Breast epithelium (tissue), 4 donors: Measurements from ENCODE around the gene PTPN11. TPM values are rescaled to one million over a fixed set of nuclear protein-coding genes. Genes with fewer than 3 reads are reported as not detected.

Experiments
- DNase-seq, 2 donors: peaks; one replicate each; pipeline ENCODE4 v3.0.0-alpha.2; 2019; ENCODE audit warnings: low spot score in 2 of 2
- H3K27ac ChIP-seq, 2 donors: fragments of 200-600 bp; sonication (generic) in 1 of 2; one replicate each; pipeline ENCODE4 v1.5.1; 2016 to 2019; ENCODE audit warnings: mild to moderate bottlenecking in 1 of 2
- H3K27me3 ChIP-seq, 2 donors: fragments of 200-600 bp; sonication (generic) in 1 of 2; one replicate each; pipeline versions ENCODE4 v1.5.1 to v1.6.0; 2017 to 2019; ENCODE audit warnings: control low read depth in 1 of 2, mild to moderate bottlenecking in 1 of 2
- H3K36me3 ChIP-seq: fragments of 200-600 bp; one replicate; pipeline ENCODE4 v1.5.1; 2019
- H3K4me1 ChIP-seq, 2 donors: fragments of 200-600 bp; sonication (generic); one replicate each; pipeline ENCODE4 v1.5.1; 2016 to 2019; ENCODE audit warnings: control low read depth in 1 of 2
- H3K4me3 ChIP-seq, 3 donors: fragments of 200-600 bp; sonication (generic); 1 replicate in 2 of 3; 2 replicates in 1 of 3; pipeline ENCODE4 v1.5.1; 2016 to 2019; ENCODE audit warnings: mild to moderate bottlenecking in 3 of 3, moderate library complexity in 2 of 3
- H3K9me3 ChIP-seq, 2 donors: fragments of 200-600 bp; sonication (generic) in 1 of 2; one replicate each; pipeline ENCODE4 v1.5.1; 2016 to 2019; ENCODE audit warnings: control low read depth in 1 of 2
- CTCF ChIP-seq, 3 donors: fragments of 450-650 bp; IDR thresholded peaks; one replicate each; pipeline ENCODE4 v1.5.1; 2016 to 2017; ENCODE audit warnings: antibody characterized with exemption in 3 of 3, mild to moderate bottlenecking in 3 of 3, moderate library complexity in 3 of 3
- POLR2A ChIP-seq: fragments of 450-650 bp; IDR thresholded peaks from one replicate; pipeline ENCODE4 v1.6.1; 2016; ENCODE audit warnings: antibody characterized with exemption, mild to moderate bottlenecking, moderate library complexity
- POLR2AphosphoS5 ChIP-seq, 3 donors: sonication (generic); formaldehyde crosslinking; IDR thresholded peaks; one replicate each; pipeline ENCODE4 v1.6.1; 2017; ENCODE audit warnings: antibody characterized with exemption in 3 of 3
- intact Hi-C: fragments of 100-400 bp; cut with DNase I; formaldehyde crosslinking; loops from one replicate; pipeline ENCODE4 v1.15.1; 2023; ENCODE audit warnings: low total_unique reads
- total RNA-seq, 3 donors: library from RNA; depleted of rRNA; stranded (reverse); fragments of >200 nt; gene quantifications; one replicate each; pipeline ENCODE4 v1.1.0, GENCODE V29; 2016

PTPN11 gene
- total RNA-seq, 3 donors from 2014 or later, result 73.8 to 288 (median 91.4) TPM

GRCh38 chr12:112503512-112503911, 84.8 kb downstream of the PTPN11 start:
- no peak for DNase-seq
- Histone ChIP-seq H3K27ac (no peak overlapping the region), H3K4me3 (no peak overlapping the region), H3K9me3 (no peaks in the 10 kb centered on the region), H3K36me3 (peaks cover 3% of the 10 kb centered on the region), H3K27me3 (no peaks in the 10 kb centered on the region), H3K4me1 (no peaks in the 10 kb centered on the region)
- TF ChIP-seq CTCF (IDR thresholded peaks at IDR 0.05), result no peak
- TF ChIP-seq POLR2A, result no peak
- no peak for TF ChIP-seq POLR2AphosphoS5 (IDR thresholded peaks at IDR 0.05)
- intact Hi-C loops, result no loop called here

- no peak for DNase-seq
- Histone ChIP-seq H3K4me3 (no peak overlapping the region), H3K4me1 (no peaks in the 10 kb centered on the region), H3K27ac (no peak overlapping the region), H3K27me3 (no peaks in the 10 kb centered on the region), H3K36me3 (peaks cover 3% of the 10 kb centered on the region), H3K9me3 (no peaks in the 10 kb centered on the region)
- TF ChIP-seq POLR2AphosphoS5 (IDR thresholded peaks at IDR 0.05) (no peak), CTCF (IDR thresholded peaks at IDR 0.05) (no peak), POLR2A (no peak)
- intact Hi-C loops, result no loop called here
These were observed 87.9 kb downstream of the PTPN11 start for GRCh38 chr12:112506513-112507166.

- no peak for DNase-seq
- H3K36me3 ChIP-seq, result no peaks in the 10 kb centered on the region
These were observed 94.7 kb downstream of the PTPN11 start for GRCh38 chr12:112513471-112513870.

GRCh38 chr12:112514456-112514855, 95.7 kb downstream of the PTPN11 start:
- Histone ChIP-seq H3K4me3 (no peak overlapping the region), H3K9me3 (no peaks in the 10 kb centered on the region), H3K27ac (no peak overlapping the region), H3K4me1 (no peaks in the 10 kb centered on the region), H3K36me3 (no peaks in the 10 kb centered on the region), H3K27me3 (no peaks in the 10 kb centered on the region)
- TF ChIP-seq POLR2AphosphoS5 (IDR thresholded peaks at IDR 0.05), result no peak
- TF ChIP-seq CTCF (IDR thresholded peaks at IDR 0.05), result no peak
- TF ChIP-seq POLR2A, result no peak
- no peak for DNase-seq
- intact Hi-C loops, result no loop called here

More at GRCh38 chr12:112513471-112513870, 94.7 kb downstream of the PTPN11 start:
- Histone ChIP-seq H3K4me1 (no peaks in the 10 kb centered on the region), H3K27ac (no peak overlapping the region), H3K9me3 (no peaks in the 10 kb centered on the region), H3K4me3 (no peak overlapping the region), H3K27me3 (no peaks in the 10 kb centered on the region)
- TF ChIP-seq POLR2A (no peak), POLR2AphosphoS5 (IDR thresholded peaks at IDR 0.05) (no peak), CTCF (IDR thresholded peaks at IDR 0.05) (no peak)
- intact Hi-C loops, result no loop called here

- intact Hi-C loops, result no loop called here
- no peak for TF ChIP-seq POLR2A
- TF ChIP-seq POLR2AphosphoS5 (IDR thresholded peaks at IDR 0.05), result no peak
- no peak for TF ChIP-seq CTCF (IDR thresholded peaks at IDR 0.05)
These were observed 96.3 kb downstream of the PTPN11 start for GRCh38 chr12:112514926-112515642.

More at GRCh38 chr12:112514926-112515642, 96.3 kb downstream of the PTPN11 start:
- no peak for DNase-seq
- Histone ChIP-seq H3K27ac (no peak overlapping the region), H3K27me3 (no peaks in the 10 kb centered on the region), H3K4me3 (no peak overlapping the region), H3K4me1 (no peaks in the 10 kb centered on the region), H3K36me3 (no peaks in the 10 kb centered on the region), H3K9me3 (no peaks in the 10 kb centered on the region)
